GM12873 (cell line): ENCODE results near the gene TM4SF4.

Source experiments
- TF ChIP-seq, protein P1 (sequence below): IDR thresholded peaks from 2 replicates; pipeline ENCODE4 v1.5.1; 2012; ENCODE audit warnings: low read depth, mild to moderate bottlenecking, moderate library complexity, low read length, control low read depth; ENCODE audit not compliant: insufficient read depth; ENCODE audit errors: missing control alignments

TM4SF4 gene

DNA sequence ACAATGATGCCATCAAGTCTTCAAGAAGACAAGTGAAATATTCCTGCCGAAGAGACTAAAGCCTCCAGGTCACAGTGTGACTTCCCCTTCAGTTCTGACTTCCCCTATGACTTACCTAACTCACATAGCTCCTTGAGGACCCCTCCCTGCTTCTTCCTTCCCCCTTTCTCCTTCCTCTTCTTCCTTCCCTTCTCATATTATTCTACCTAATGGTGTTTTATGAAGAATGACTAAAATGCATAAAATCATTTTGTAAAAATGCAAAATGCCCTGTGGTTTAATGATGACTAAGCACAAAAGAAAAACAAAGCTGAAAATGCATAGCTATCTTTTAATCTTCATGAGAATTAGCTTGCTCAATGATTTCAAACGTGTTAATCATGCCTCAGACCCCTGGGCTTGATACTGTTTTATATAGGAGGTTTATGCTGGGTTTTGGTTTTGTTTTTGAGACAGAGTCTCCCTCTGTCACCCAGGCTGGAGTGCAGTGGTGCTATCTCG is 26.1 kb upstream of the TM4SF4 start:
- TF ChIP-seq, protein P1, sequence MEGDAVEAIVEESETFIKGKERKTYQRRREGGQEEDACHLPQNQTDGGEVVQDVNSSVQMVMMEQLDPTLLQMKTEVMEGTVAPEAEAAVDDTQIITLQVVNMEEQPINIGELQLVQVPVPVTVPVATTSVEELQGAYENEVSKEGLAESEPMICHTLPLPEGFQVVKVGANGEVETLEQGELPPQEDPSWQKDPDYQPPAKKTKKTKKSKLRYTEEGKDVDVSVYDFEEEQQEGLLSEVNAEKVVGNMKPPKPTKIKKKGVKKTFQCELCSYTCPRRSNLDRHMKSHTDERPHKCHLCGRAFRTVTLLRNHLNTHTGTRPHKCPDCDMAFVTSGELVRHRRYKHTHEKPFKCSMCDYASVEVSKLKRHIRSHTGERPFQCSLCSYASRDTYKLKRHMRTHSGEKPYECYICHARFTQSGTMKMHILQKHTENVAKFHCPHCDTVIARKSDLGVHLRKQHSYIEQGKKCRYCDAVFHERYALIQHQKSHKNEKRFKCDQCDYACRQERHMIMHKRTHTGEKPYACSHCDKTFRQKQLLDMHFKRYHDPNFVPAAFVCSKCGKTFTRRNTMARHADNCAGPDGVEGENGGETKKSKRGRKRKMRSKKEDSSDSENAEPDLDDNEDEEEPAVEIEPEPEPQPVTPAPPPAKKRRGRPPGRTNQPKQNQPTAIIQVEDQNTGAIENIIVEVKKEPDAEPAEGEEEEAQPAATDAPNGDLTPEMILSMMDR, result no peak

- TF ChIP-seq, protein P1, result no peak
Observed at GRCh38 chr3:149449182-149449581, 25.3 kb upstream of the TM4SF4 start.

- TF ChIP-seq, protein P1, result no peak
Observed at GRCh38 chr3:149449799-149450198, 24.7 kb upstream of the TM4SF4 start.

DNA sequence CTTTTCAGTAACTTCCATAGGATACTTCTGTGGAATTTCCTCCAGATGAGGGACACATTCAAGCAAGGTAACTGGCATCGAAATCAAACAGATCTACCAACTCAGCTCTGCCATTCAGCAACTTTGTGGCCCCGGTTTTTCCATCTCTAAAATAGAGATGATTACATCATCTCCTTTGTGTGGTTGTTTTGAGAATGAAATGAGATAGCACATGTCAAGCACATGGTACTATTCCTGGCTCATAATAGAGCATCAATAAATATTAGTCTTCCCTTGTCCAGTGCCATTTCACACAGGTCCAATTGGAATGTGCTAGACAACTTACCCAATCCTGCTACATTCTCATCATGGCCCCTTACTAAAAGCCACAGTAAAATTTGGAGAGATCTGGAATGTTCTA is 24.2 kb upstream of the TM4SF4 start:
- TF ChIP-seq, protein P1, result no peak

GRCh38 chr3:149452036-149452435 is 22.5 kb upstream of the TM4SF4 start:
- TF ChIP-seq, protein P1, result no peak

- TF ChIP-seq, protein P1, result no peak
Observed at GRCh38 chr3:149453140-149453805, 21.2 kb upstream of the TM4SF4 start.

- TF ChIP-seq, protein P1, result no peak
Observed at GRCh38 chr3:149454746-149455145, 19.8 kb upstream of the TM4SF4 start.
